Measurements from ENCODE around the gene KIF13A.
"Not testable (repeated sequence)": the region's sequence is repeated elsewhere in the genome, so short reads cannot be mapped to it uniquely, and the experiment has no call there.

KIF13A gene

DNA sequence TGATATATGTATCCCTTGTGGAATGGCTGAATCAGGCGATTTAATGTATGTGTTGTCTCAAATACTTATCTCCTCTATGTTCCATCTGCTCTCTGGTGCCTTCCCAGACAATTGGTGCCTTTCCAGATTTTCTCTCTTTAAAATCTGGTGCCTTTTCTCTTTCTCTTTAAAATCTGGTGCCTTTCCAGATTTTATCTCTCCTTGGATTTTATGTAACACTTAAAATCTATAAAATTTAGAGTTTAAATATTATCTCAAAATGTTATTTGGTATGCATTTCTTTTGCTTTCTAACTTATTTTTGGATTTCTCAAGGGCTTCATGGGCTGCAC is 116.3 kb downstream of the KIF13A start:
- DNase-seq (ENCODE audit: low read depth in 2 of 2) = no peak

DNA sequence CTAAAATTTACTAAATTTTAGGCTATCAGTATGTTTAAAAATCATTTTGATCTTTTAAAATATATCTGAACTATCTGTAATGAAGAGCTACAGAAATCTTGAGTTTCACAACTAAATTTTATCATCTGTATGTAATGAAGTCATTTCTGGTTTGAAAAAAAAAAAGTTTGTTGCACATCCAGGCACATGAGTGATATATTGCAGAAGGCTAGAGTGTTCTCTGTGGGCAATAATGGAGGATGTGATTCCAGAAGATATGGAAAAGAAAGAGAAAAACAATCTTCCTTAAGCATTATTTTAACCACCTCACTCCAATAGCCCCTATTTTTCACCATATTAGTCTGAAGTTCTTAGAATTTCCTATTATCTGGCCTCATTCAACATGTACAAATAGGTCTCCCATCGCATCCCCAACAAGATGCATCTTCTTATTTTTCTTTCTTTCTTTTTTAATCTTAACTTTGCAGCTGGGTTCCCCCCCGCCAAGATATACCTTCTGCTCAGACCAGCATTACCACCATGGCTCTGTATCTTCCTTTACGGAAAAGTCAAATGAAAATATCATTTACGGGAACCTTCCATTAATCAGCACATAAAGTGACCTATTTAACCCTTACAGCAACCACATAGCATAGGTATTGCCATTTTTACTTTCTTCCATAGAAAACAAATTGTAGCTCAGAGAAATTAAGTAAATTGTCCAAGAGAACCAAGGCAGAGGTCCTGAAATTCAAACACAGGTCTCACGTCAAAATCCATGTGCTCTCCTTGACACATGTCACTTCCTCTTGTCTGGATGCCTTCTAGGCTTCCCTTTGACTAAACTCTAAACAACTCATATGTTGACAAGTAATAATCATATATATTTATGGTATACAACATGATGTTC is 116.9 kb downstream of the KIF13A start:
- DNase-seq (ENCODE audit: low read depth in 2 of 2) = no peak

DNA sequence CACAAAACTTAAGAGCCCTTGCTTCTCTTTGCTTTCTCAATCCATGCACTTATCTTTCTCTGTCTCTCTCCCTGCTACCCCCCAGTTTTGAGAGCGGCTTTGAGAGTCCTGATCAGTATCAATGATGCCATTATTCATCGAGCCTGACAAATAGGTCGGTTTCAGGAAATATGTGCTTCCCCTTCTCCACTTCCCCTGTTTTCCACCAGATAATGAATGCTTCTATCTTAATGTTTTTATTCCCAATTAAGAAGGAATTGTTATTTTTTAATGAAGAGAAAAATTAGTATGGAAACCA is 117.7 kb downstream of the KIF13A start:
- DNase-seq (ENCODE audit: low read depth in 2 of 2) = no peak

DNA sequence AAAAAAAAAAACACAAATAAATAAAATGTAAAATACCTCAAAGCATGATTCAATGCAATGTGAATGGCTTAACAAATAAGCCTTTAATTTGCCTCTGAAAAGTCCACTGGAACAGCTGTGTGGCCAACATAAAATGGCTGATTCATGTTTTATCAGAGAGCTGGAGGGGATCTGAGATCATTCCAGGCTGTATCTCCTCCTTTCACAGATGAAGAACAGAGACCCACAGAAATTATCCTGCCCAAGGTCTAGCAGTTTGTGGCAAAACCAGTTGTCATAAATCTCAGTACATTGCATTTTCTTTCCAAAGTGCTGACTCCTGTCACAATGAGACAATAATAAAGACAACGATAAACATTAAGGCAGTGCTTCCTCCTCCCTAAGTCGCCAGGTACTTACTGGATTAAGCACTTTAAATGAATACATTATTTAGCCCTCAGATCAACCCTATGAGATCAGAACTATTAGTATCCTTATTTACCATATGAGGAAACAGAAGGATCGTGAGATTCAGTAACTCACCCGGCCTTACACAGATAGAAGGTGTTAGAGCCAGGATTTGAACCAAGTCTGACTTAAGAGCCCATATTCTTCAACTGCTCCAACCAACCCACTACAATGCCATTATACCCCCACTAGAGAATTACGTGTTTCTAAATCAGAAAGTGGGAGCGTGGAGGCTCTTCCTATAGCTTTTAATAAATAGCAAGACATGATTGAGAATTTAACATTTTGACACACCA is 118.3 kb downstream of the KIF13A start:
- no peak for DNase-seq (ENCODE audit: low read depth in 2 of 2)

DNA sequence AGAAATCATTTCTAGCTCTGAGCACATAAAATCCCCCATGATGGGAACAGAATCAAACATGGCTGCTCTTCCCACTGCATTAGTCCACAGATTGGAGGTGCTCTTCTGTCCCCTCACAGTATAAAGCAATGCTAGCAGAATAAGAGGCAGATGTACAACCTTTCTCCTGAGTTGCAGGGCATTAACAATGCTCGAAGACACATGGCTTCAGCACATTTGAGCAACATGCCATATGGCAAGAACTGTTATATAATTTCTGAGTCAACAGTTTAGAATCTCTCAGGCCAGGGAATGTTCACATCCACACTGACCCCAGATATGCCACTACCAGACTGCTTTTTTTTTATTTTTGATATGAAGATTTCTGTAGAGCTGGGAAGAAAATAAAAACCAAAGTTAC is 119.6 kb downstream of the KIF13A start:
- DNase-seq (ENCODE audit: low read depth in 2 of 2) = no peak

DNA sequence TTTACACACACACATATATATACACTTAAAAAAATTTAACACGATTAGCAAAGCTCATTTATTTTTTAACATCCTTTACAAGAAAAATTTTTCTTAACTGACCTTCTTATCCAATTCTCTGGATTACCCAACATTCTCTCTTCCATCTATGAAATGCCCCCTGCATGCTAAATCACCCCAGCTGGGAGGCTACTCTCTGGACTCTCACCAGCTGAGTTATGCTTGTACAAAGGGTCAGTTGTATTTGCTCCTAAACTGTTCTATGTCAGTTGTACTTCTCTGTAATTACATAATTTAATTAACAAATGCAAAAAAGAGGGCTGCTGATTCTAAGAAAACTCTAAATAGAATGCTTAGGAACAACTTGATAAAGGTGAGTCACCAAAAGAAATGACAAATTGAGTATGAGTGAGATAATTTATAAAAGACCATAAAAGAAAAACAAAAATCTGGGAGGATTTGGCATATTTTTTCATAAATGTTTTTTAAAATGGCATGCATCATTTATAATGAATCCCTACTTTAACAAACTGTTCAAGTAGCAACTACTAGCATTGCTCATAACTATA is 120.5 kb downstream of the KIF13A start:
- no peak for DNase-seq (ENCODE audit: low read depth in 2 of 2)

DNA sequence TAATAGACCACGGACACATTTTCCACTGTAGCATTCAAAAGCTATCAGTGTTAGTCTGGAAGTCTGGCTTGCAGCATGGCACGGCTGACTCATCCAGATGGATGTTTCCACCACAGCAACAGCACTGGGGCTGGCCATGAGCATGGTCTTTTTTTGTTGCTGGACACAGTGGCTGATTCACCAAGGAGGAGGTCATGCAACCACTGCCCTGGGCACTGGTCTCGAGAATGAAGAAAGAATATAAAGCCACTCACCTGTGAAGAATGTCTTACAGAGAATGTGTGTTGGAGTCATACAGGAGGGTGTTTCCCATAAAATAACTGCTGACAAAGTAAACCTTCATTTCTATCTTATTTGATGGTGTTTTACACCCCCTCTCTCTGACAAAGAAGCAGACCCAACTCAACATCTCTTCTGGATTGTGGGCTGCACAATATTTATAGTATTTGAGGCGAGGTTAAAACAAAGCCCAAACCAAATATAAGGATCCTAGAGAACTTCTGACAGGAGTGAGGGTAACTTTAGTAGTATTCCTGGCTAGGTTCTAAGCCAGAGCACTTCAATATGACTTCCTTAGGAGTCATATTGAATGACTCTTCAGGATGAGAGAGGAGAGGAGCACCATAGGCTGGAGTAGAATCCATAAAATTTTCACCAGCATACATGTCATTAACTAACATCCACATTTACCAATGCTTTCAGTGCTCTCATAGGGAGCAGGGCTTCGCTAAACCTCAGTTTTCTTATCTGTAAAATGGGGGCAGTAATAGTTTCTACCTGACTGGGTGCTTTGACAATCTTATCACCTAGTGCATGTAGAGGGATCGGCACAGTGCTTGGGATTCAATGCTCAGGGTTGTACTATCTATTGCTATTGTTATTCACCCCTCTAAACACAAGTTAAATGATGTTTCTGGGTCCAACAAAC is 121.4 kb downstream of the KIF13A start:
- no peak for DNase-seq (ENCODE audit: low read depth in 2 of 2)

DNA sequence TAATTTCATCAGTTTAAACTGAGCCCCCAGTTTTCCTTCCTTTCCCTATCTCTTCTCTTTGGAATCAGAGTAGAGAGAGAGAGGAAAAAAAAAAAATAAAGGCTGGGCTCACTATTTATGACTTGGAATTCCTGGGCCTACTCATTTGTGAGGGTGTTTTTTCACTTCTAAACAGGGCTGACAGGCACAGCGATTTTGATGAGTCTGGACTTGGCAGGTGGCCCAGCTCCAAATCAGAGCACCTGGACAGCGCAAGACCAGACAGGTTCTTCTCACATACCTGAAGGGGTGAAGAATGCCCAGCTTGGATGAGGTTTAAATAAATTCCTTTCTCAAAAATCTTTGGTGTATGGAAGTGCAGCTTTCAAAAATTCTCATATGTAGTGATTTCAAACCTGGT is 122.2 kb downstream of the KIF13A start:
- DNase-seq (ENCODE audit: low read depth in 2 of 2) = no peak

DNA sequence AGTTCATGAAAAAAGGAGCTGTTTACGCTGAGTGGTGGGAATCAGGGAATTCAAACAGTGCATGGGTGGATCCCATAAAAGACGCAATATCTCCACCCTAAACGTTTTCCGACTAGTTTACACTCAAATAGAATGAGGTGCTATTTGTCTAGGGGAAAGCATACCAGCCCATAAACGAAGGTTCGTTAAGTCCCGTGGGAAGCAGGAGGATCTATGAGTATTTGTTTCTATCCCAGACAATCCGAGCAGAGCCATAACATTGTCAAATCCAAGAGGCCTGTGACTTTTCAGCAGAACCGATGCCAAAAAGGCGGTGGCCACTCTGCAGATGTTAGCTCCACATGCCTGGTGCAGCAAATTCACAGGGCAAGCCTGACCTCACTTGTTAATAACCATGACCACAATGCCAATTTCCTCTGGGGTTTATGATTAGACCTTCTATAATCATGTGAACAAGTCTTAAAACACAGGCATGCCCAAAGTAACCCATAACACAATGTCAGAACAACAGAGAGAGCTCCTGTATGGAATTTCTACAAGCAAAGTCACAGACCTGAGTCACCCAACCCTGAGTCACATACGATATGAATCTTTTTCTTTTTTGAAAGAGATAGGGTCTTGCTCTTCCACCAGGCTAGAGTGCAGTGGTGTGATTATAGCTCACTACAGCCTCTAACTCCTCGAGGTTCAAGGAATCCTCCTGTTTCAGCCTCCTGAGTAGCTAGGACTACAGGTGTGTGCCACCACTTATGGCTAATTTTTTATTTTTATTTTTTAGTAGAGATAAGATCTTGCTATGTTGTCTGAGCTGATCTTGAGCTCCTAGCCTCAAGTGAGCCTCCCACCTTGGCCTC is 123.3 kb downstream of the KIF13A start:
- DNase-seq (ENCODE audit: low read depth in 2 of 2) = no peak

DNA sequence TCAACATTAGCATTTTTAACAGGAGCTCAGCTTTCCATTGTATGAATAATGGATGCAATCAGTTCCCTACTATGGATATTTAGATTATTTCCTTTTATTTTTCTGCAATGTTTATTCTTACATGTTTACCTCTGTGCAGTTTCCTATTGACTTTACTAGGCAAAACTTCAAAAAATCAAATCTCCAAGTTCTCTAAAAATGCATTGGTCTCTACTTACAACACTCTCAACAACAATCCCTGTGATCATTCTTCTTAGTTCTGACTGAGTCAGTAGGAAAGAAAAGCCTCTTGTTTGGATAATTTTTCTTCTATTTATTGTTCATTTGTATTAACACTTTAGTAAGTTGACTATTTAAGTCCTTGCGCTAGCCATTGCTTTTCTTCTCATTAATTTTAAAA is 126.1 kb downstream of the KIF13A start:
- DNase-seq (ENCODE audit: low read depth in 2 of 2) = no peak

DNA sequence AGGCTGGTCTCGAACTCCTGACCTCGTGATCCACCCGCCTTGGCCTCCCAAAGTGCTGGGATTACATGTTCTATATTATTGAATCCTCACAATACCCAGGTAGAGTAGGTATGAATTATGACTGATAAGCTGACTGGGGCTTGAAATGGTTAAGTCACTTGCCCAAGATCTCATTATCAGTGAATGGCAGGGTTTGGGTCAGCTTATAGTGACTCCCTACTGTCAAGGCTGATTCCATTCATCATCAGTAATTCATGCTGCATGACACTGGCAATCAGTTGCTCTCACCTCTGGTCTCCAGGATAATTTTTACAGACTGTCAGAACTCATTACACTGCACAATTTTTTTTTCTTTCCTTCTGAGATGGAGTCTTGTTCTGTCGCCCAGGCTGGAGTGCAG is 127.6 kb downstream of the KIF13A start:
- DNase-seq (ENCODE audit: low read depth in 2 of 2) = no peak

DNA sequence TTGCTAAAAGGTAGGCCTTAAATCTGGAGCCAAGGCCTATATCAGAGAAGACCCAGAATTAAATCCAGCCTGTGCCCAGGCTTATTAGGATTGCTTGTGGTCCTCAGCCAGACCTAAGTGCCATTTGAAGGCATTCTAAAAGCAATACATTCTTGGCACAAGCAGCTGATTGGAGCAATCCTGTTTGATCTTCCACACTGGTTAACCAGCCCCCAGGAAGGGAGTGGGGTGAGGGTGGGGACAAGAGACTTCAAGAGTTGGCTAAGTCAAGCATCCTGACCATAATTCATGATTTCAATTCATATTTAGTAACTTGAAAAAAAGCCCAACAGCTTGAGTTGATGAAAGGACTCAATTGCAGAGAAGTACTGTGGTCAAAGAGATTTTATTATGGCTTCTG is 128.9 kb downstream of the KIF13A start:
- no peak for DNase-seq (ENCODE audit: low read depth in 2 of 2)

DNA sequence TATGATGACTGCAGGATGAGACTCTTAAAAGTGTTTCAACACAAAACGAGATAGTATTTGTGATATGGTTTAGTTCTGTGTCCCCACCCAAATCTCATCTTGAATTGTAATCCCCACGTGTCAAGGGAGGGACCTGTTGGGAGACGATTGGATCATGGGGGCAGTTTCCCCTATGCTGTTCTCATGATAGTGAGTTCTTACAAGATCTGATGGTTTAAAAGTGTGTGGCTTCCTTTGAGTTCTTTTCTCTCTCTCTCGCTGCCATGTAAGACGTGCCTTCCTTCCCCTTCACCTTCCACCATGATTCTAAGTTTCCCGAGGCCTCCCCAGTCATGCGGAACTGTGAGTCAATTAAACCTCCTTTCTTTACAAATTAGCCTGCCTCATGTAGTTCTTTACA is 130.2 kb downstream of the KIF13A start:
- not testable (repeated sequence) for DNase-seq (ENCODE audit: low read depth in 2 of 2)

DNA sequence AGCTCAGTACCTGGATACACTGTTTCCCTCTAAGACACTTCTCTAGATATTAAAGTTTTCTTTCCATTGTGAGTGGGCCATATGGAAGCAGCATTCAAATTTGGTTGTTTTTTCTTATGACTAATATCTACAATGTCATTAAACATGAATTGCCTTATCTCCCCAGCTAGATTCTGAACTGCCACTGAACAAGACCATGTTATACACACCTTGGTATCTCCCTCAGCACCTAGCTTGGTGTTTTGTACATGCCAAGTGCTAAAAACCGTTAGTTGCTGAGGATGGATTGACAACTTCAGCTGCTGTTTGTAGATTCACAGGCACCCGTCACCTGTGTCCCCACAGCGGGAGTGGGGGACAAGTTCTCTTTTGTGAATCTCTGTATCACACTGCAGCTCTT is 131.1 kb downstream of the KIF13A start:
- no peak for DNase-seq (ENCODE audit: low read depth in 2 of 2)

DNA sequence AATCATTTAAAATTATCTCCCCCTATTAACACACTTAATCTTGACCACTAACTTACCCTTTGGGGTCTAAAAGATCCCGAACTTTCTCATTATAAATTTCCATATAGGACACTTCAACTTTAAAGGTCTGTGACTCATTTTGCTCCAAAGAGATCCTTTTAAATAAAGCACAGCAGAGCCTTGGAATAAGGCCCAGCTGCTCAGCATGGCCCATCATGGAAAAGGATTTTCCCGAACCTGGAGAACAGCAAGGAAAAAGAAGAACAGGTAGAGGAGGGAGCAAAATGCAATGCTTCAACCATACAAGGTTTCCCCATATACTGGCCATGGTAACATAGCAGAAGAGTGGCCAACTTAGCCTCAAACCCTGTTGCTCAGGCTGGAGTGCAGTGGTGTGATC is 132.1 kb downstream of the KIF13A start:
- no peak for DNase-seq (ENCODE audit: low read depth in 2 of 2)

DNA sequence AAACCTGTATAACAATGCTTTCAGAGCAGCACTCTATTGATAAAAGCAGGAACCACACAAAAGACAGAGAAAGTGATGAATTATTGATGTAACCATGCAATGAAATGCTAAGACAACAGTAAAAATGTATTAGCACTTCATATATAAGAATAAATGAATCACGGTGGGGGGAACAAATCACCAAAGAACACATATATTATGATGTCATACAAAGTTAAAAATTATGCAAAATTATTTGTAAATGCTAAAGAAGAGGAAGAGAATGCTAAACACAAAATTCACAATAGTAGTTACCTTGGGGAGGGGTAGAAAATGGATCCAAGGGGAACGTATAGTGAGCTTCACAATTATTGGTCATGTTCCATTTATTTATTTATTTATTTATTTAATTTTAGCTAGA is 133.9 kb downstream of the KIF13A start:
- DNase-seq (ENCODE audit: low read depth in 2 of 2) = no peak

DNA sequence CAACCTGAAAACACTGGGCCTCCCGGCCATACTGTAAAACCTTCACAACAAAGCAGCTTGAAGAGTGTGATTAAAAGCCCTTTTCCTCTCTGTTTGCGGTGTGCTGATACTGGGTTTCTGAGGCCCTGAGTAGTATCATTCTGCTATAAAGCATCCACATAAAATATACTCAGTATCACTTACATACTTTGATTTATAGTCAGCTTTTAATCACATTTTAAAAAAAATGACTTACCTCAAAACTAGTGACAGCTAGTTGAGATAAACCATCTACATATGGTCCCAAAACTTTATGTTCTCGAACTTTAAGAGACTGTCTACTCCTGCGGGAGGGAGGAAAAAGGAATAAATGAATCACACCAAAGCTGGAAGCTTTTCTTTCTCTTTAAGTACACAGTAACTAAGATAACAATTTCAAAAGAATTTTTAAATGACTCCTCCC is 135.7 kb downstream of the KIF13A start:
- DNase-seq (ENCODE audit: low read depth in 2 of 2) = no peak

DNA sequence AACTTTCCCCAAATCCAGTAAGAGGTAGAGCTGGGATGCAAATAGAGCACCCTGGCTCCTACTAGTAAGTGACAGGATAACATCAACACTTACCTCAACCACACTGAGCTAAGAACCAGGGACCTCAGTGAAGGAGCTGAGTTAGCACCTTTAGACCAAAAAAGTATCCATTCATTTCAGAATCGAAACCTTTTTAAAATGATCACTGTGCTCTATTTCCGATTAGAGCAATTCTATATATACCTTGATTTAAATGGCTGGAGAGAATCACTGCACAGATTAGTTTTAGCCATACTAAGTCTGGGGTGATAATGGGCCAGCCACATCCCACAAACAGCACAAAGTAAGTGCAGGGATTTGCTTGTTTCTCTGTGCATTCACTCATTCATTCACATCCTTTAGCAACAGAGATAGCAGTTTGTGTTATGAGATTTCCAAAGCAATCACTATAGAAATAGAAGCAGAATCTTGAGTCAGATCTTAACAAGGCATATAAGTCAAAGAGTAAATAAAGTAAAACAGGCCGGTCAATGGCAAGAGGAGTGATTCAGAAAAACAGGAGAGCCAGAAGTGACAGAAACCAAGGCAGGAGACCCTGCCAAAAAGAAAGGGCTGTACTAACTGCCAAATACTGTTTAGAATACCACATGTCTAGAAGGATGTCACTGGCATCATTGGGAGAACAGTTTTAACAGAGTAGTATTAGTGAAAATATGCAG is 136.3 kb downstream of the KIF13A start:
- DNase-seq (ENCODE audit: low read depth in 2 of 2) = no peak

DNA sequence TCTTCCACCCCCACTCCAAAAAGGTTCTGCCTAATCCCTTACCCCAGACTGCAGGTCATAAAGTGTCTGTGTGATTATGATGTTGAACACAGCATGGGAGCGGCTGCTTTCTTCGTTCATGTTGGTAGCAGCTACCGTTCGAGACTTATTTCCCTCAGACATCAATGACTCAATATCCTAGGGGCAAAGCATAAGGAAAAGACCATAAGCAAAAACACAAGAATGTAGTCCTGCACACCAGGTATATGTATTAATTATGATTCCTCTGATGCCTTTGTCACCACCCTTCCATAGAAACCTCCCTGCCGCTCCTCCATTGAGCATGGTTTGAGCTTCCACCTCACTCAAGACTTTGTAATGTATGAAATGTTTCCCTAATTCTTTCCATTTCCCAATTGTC is 137.2 kb downstream of the KIF13A start:
- no peak for DNase-seq (ENCODE audit: low read depth in 2 of 2)

DNA sequence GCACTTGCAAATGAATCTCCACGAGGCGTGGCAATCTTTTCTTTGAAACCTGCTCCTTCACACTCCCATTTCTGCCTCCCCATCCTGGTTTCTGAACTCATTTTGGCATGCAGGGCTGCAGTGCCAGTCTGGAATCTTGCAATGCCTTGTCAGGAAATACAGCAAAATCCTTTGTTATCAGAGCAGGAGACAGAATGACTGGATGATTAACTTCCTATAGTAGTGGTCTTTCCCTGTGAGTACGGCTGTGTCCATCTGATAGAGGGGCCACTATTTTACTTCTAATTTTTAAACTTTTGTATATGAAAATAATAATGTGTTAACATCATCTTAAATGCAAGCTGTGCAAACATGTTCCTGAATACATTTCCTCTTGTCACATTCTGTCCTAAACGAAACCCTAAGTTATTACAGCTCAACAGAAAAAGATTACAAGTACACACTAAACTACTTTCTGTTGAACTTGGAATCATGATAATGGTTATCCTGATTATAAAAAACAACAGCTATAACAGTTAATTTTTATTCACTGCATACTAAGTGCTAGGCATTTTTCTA is 140.2 kb downstream of the KIF13A start:
- DNase-seq (ENCODE audit: low read depth in 2 of 2) = no peak
